Stomach smooth muscle (tissue), 2 donors: ENCODE data around the gene MED13L.
A peak's percentile ranks its signal among the peaks of the same experiment; 100 is the strongest.

Source experiments
- H3K27ac ChIP-seq: one replicate; pipeline ENCODE4 v1.7.0; 2013; ENCODE audit warnings: mild to moderate bottlenecking, low read length, inconsistent platforms
- H3K27me3 ChIP-seq, 2 donors: one replicate each; pipeline ENCODE4 v1.7.0; 2013; ENCODE audit warnings: low read length in 2 of 2; ENCODE audit not compliant: insufficient read depth in 2 of 2, control insufficient read depth in 1 of 2
- H3K36me3 ChIP-seq, 2 donors: one replicate each; pipeline ENCODE4 v1.7.0; 2013; ENCODE audit warnings: low read length in 2 of 2; ENCODE audit not compliant: control insufficient read depth in 2 of 2, insufficient read depth in 2 of 2
- H3K4me1 ChIP-seq: one replicate; pipeline ENCODE4 v1.7.0; 2013; ENCODE audit warnings: low read length; ENCODE audit not compliant: control insufficient read depth, insufficient read depth
- H3K4me3 ChIP-seq, 2 donors: one replicate each; pipeline ENCODE4 v1.7.0; 2013; ENCODE audit warnings: low read length in 2 of 2
- H3K9ac ChIP-seq, 2 donors: one replicate each; pipeline ENCODE4 v1.7.0; 2013; ENCODE audit warnings: low read length in 2 of 2, mild to moderate bottlenecking in 1 of 2
- H3K9me3 ChIP-seq, 2 donors: one replicate each; pipeline ENCODE4 v1.7.0; 2013; ENCODE audit warnings: low read length in 2 of 2; ENCODE audit not compliant: control insufficient read depth in 2 of 2
- donor health status: healthy.
- donor health status: Pancreatic carcinoma.

MED13L gene

GRCh38 chr12:116276652-116277466 lies 634 bp downstream of the MED13L start:
- peaks cover 4% of the 10 kb centered on the region for H3K4me1 ChIP-seq
- H3K9ac ChIP-seq = peak overlapping the region; percentile 68 to 69
- H3K4me3 ChIP-seq = peak overlapping the region; percentile 50 to 88
- peak overlapping the region; percentile 71 for H3K27ac ChIP-seq
- H3K9me3 ChIP-seq = no peaks in the 10 kb centered on the region
- no peaks in the 10 kb centered on the region for H3K27me3 ChIP-seq
- H3K36me3 ChIP-seq = no peaks in the 10 kb centered on the region

GRCh38 chr12:116274551-116275375 lies 2.7 kb downstream of the MED13L start:
- H3K4me3 ChIP-seq = peak overlapping the region in 1 of 2 donors; percentile 88
- H3K4me1 ChIP-seq = peaks cover 4% of the 10 kb centered on the region
- H3K27me3 ChIP-seq = no peaks in the 10 kb centered on the region
- no peak overlapping the region for H3K27ac ChIP-seq
- H3K9me3 ChIP-seq = no peaks in the 10 kb centered on the region
- H3K9ac ChIP-seq = no peak overlapping the region
- no peaks in the 10 kb centered on the region for H3K36me3 ChIP-seq

GRCh38 chr12:116273813-116274550 lies 3.5 kb downstream of the MED13L start:
- peaks cover 4% of the 10 kb centered on the region for H3K4me1 ChIP-seq
- no peak overlapping the region for H3K4me3 ChIP-seq
- H3K9ac ChIP-seq = no peak overlapping the region
- H3K27ac ChIP-seq = no peak overlapping the region
- no peaks in the 10 kb centered on the region for H3K9me3 ChIP-seq
- H3K27me3 ChIP-seq = no peaks in the 10 kb centered on the region
- no peaks in the 10 kb centered on the region for H3K36me3 ChIP-seq

GRCh38 chr12:116267948-116268347 lies 9.5 kb downstream of the MED13L start:
- Histone ChIP-seq H3K9ac (no peak overlapping the region), H3K27ac (no peak overlapping the region), H3K4me3 (no peak overlapping the region), H3K36me3 (no peaks in the 10 kb centered on the region), H3K4me1 (peaks cover 10% of the 10 kb centered on the region), H3K27me3 (no peaks in the 10 kb centered on the region), H3K9me3 (no peaks in the 10 kb centered on the region)

GRCh38 chr12:116266631-116267349 lies 10.7 kb downstream of the MED13L start:
- Histone ChIP-seq H3K4me3 (no peak overlapping the region), H3K36me3 (no peaks in the 10 kb centered on the region), H3K9ac (no peak overlapping the region), H3K27me3 (no peaks in the 10 kb centered on the region), H3K27ac (no peak overlapping the region), H3K9me3 (no peaks in the 10 kb centered on the region), H3K4me1 (peaks cover 10% of the 10 kb centered on the region)

- H3K9ac ChIP-seq = no peak overlapping the region
- no peaks in the 10 kb centered on the region for H3K36me3 ChIP-seq
- no peaks in the 10 kb centered on the region for H3K27me3 ChIP-seq
- no peak overlapping the region for H3K27ac ChIP-seq
- no peak overlapping the region for H3K4me3 ChIP-seq
- peaks cover 11% of the 10 kb centered on the region for H3K4me1 ChIP-seq
- H3K9me3 ChIP-seq = no peaks in the 10 kb centered on the region
Measured at GRCh38 chr12:116266168-116266601, 11.3 kb downstream of the MED13L start.

GRCh38 chr12:116265351-116266147 lies 11.9 kb downstream of the MED13L start:
- Histone ChIP-seq H3K27ac (no peak overlapping the region), H3K9me3 (no peaks in the 10 kb centered on the region), H3K27me3 (no peaks in the 10 kb centered on the region), H3K4me1 (peaks cover 13% of the 10 kb centered on the region), H3K36me3 (no peaks in the 10 kb centered on the region), H3K4me3 (no peak overlapping the region), H3K9ac (no peak overlapping the region)

- H3K4me1 ChIP-seq = peaks cover 13% of the 10 kb centered on the region
- no peak overlapping the region for H3K27ac ChIP-seq
- H3K4me3 ChIP-seq = no peak overlapping the region
Measured at GRCh38 chr12:116264525-116265070, 12.9 kb downstream of the MED13L start.

GRCh38 chr12:116263844-116264243 lies 13.6 kb downstream of the MED13L start:
- H3K4me1 ChIP-seq = peaks cover 13% of the 10 kb centered on the region
- H3K36me3 ChIP-seq = no peaks in the 10 kb centered on the region
- no peak overlapping the region for H3K9ac ChIP-seq
- H3K27ac ChIP-seq = no peak overlapping the region
- no peak overlapping the region for H3K4me3 ChIP-seq
- no peaks in the 10 kb centered on the region for H3K27me3 ChIP-seq
- no peaks in the 10 kb centered on the region for H3K9me3 ChIP-seq

More at GRCh38 chr12:116264525-116265070, 12.9 kb downstream of the MED13L start:
- Histone ChIP-seq H3K9ac (no peak overlapping the region), H3K27me3 (no peaks in the 10 kb centered on the region), H3K36me3 (no peaks in the 10 kb centered on the region), H3K9me3 (no peaks in the 10 kb centered on the region)
